Trophoblast cell (in vitro differentiated cells and primary cell): ENCODE measurements around the gene SMPD3.

Experiments
- DNase-seq, 2 donors: peaks; one replicate each; pipeline ENCODE4 v3.0.0-alpha.2; 2016
- H2AFZ ChIP-seq: 2 replicates; pipeline ENCODE4 v1.6.1; 2013; ENCODE audit warnings: low read length, moderate library complexity, mild to moderate bottlenecking; ENCODE audit not compliant: insufficient read depth, poor library complexity
- H2AK5ac ChIP-seq: 2 replicates; pipeline ENCODE4 v1.6.1; 2013; ENCODE audit warnings: mild to moderate bottlenecking, low read length
- H2BK120ac ChIP-seq: 2 replicates; pipeline ENCODE4 v1.6.1; 2013; ENCODE audit warnings: low read length, mild to moderate bottlenecking, moderate library complexity; ENCODE audit not compliant: insufficient read depth, poor library complexity
- H2BK12ac ChIP-seq: 2 replicates; pipeline ENCODE4 v1.6.1; 2013; ENCODE audit warnings: mild to moderate bottlenecking, low read length, moderate library complexity
- H2BK5ac ChIP-seq: 2 replicates; pipeline ENCODE4 v1.6.1; 2013; ENCODE audit warnings: low read length, low read depth, moderate library complexity, mild to moderate bottlenecking; ENCODE audit not compliant: poor library complexity
- H3K14ac ChIP-seq: 2 replicates; pipeline ENCODE4 v1.6.1; 2013; ENCODE audit warnings: mild to moderate bottlenecking, low read length
- H3K18ac ChIP-seq: 2 replicates; pipeline ENCODE4 v1.6.1; 2013; ENCODE audit warnings: mild to moderate bottlenecking, low read length
- H3K23ac ChIP-seq: 2 replicates; pipeline ENCODE4 v1.6.1; 2013; ENCODE audit warnings: low read length
- H3K27ac ChIP-seq: 2 replicates; pipeline ENCODE4 v1.5.1; 2013; ENCODE audit warnings: low read depth, mild to moderate bottlenecking, inconsistent platforms, low read length, moderate library complexity
- H3K27me3 ChIP-seq: 2 replicates; pipeline ENCODE4 v1.6.1; 2013; ENCODE audit warnings: inconsistent platforms, mild to moderate bottlenecking, low read length, moderate library complexity; ENCODE audit not compliant: insufficient read depth
- H3K36me3 ChIP-seq, 2 experiments: 1 replicate in 1 of 2; 2 replicates in 1 of 2; pipeline ENCODE4 v1.6.1; 2013; ENCODE audit warnings: low read length in 2 of 2, mild to moderate bottlenecking in 2 of 2, moderate library complexity in 1 of 2; ENCODE audit not compliant: insufficient read depth in 2 of 2, control insufficient read depth in 1 of 2
- H3K4ac ChIP-seq: 2 replicates; pipeline ENCODE4 v1.6.1; 2013; ENCODE audit warnings: low read depth, mild to moderate bottlenecking, low read length, moderate library complexity
- H3K4me1 ChIP-seq, 2 experiments: 1 replicate in 1 of 2; 2 replicates in 1 of 2; pipeline ENCODE4 v1.6.1; 2013; ENCODE audit warnings: low read length in 2 of 2, mild to moderate bottlenecking in 2 of 2, moderate library complexity in 1 of 2; ENCODE audit not compliant: insufficient read depth in 2 of 2, control insufficient read depth in 1 of 2
- H3K4me2 ChIP-seq: 2 replicates; pipeline ENCODE4 v1.6.1; 2013; ENCODE audit warnings: inconsistent platforms, mild to moderate bottlenecking, low read length, moderate library complexity
- H3K4me3 ChIP-seq: 2 replicates; pipeline ENCODE4 v1.5.1; 2013; ENCODE audit warnings: mild to moderate bottlenecking, low read depth, low read length, inconsistent platforms
- H3K79me1 ChIP-seq: one replicate; pipeline ENCODE4 v1.6.1; 2013; ENCODE audit warnings: low read length
- H3K79me2 ChIP-seq: 2 replicates; pipeline ENCODE4 v1.6.1; 2013; ENCODE audit warnings: low read length, mild to moderate bottlenecking; ENCODE audit not compliant: control insufficient read depth, insufficient read depth, poor library complexity
- H3K9ac ChIP-seq: 2 replicates; pipeline ENCODE4 v1.6.1; 2013; ENCODE audit warnings: mild to moderate bottlenecking, low read length
- H3K9me3 ChIP-seq: 2 replicates; pipeline ENCODE4 v1.6.1; 2013; ENCODE audit warnings: low read depth, mild to moderate bottlenecking, control low read depth, inconsistent platforms, low read length; ENCODE audit not compliant: insufficient read depth
- H4K12ac ChIP-seq: 2 replicates; pipeline ENCODE4 v1.6.1; 2013; ENCODE audit warnings: low read depth, mild to moderate bottlenecking, low read length, moderate library complexity
- H4K8ac ChIP-seq: 2 replicates; pipeline ENCODE4 v1.6.1; 2013; ENCODE audit warnings: low read depth, mild to moderate bottlenecking, low read length, moderate library complexity
- H4K91ac ChIP-seq: one replicate; pipeline ENCODE4 v1.6.1; 2013; ENCODE audit warnings: low read depth, mild to moderate bottlenecking, low read length, moderate library complexity
- WGBS: extraction: QIAGEN DNeasy Blood & Tissue Kit; methylation state at CpG from one replicate; pipeline ENCODE4 v1.1.7; 2013; ENCODE audit warnings: missing lambda C conversion rate; ENCODE audit not compliant: insufficient read length, insufficient coverage; ENCODE audit errors: extremely low coverage; 5-methylcytosine and 5-hydroxymethylcytosine counted together

Gene SMPD3

GRCh38 chr16:68346892-68347480 is 101.3 kb downstream of the SMPD3 start:
- no peak overlapping the region for H4K91ac ChIP-seq
- H2BK5ac ChIP-seq: no peak overlapping the region
- DNase-seq: no peak
- H2AFZ ChIP-seq: no peak overlapping the region
- no peak overlapping the region for H3K4ac ChIP-seq
- H3K4me2 ChIP-seq: no peak overlapping the region
- H3K4me3 ChIP-seq: peak overlapping the region; percentile 20
- H3K27me3 ChIP-seq: no peaks in the 10 kb centered on the region
- H3K23ac ChIP-seq: peak overlapping the region; percentile 49
- H2BK120ac ChIP-seq: no peak overlapping the region
- no peak overlapping the region for H3K9ac ChIP-seq
- H3K4me1 ChIP-seq: peaks cover 17 to 39% of the 10 kb centered on the region in 2 experiments
- no peak overlapping the region for H3K18ac ChIP-seq
- no peak overlapping the region for H2AK5ac ChIP-seq
- H3K14ac ChIP-seq: no peak overlapping the region
- H4K12ac ChIP-seq: no peak overlapping the region
- no peak overlapping the region for H2BK12ac ChIP-seq
- WGBS: no CpG with 5 or more reads among the region's 12 CpGs
- H3K27ac ChIP-seq: no peak overlapping the region
- peaks cover 6% of the 10 kb centered on the region for H3K9me3 ChIP-seq
- peaks cover 2% of the 10 kb centered on the region for H3K79me2 ChIP-seq
- H4K8ac ChIP-seq: no peak overlapping the region
- H3K79me1 ChIP-seq: peaks cover 5% of the 10 kb centered on the region
- H3K36me3 ChIP-seq: peaks cover 37 to 39% of the 10 kb centered on the region in 2 experiments

- Histone ChIP-seq H3K4ac (no peak overlapping the region), H3K27me3 (no peaks in the 10 kb centered on the region), H2AFZ (no peak overlapping the region), H2BK5ac (no peak overlapping the region), H4K91ac (no peak overlapping the region), H2BK120ac (no peak overlapping the region), H3K36me3 (peaks cover 34 to 38% of the 10 kb centered on the region in 2 experiments), H3K23ac (no peak overlapping the region), H3K9ac (no peak overlapping the region), H4K8ac (no peak overlapping the region), H3K4me3 (no peak overlapping the region), H4K12ac (no peak overlapping the region), H3K18ac (no peak overlapping the region), H3K4me2 (no peak overlapping the region), H3K79me2 (peaks cover 2% of the 10 kb centered on the region), H2BK12ac (no peak overlapping the region), H3K79me1 (peaks cover 5% of the 10 kb centered on the region), H3K27ac (no peak overlapping the region), H3K14ac (no peak overlapping the region), H2AK5ac (no peak overlapping the region), H3K4me1 (peaks cover 11 to 32% of the 10 kb centered on the region in 2 experiments), H3K9me3 (peaks cover 6% of the 10 kb centered on the region)
- DNase-seq: no peak
- no CpG with 5 or more reads among the region's 16 CpGs for WGBS
Measured at GRCh38 chr16:68345958-68346635, 102.2 kb downstream of the SMPD3 start.

- no CpG with 5 or more reads among the region's 11 CpGs for WGBS
- no peak overlapping the region for H2AK5ac ChIP-seq
- H3K9me3 ChIP-seq: peaks cover 6% of the 10 kb centered on the region
- no peak overlapping the region for H3K18ac ChIP-seq
- H3K4me2 ChIP-seq: no peak overlapping the region
- no peak for DNase-seq
- peaks cover 33 to 40% of the 10 kb centered on the region in 2 experiments for H3K36me3 ChIP-seq
- no peak overlapping the region for H2AFZ ChIP-seq
- H2BK120ac ChIP-seq: no peak overlapping the region
- H3K79me1 ChIP-seq: peaks cover 3% of the 10 kb centered on the region
- H3K9ac ChIP-seq: no peak overlapping the region
- no peaks in the 10 kb centered on the region for H3K27me3 ChIP-seq
- H2BK5ac ChIP-seq: no peak overlapping the region
- H4K91ac ChIP-seq: no peak overlapping the region
- no peak overlapping the region for H3K14ac ChIP-seq
- H4K8ac ChIP-seq: no peak overlapping the region
- H4K12ac ChIP-seq: no peak overlapping the region
- H2BK12ac ChIP-seq: peak overlapping the region; percentile 32
- H3K27ac ChIP-seq: no peak overlapping the region
- H3K4ac ChIP-seq: no peak overlapping the region
- no peak overlapping the region for H3K23ac ChIP-seq
- H3K4me3 ChIP-seq: no peak overlapping the region
- peaks cover 2% of the 10 kb centered on the region for H3K79me2 ChIP-seq
- peaks cover 11 to 28% of the 10 kb centered on the region in 2 experiments for H3K4me1 ChIP-seq
Measured at GRCh38 chr16:68345351-68345810, 102.9 kb downstream of the SMPD3 start.

- H3K27ac ChIP-seq: no peak overlapping the region
- H3K23ac ChIP-seq: no peak overlapping the region
- no CpG with 5 or more reads among the region's 11 CpGs for WGBS
- H3K9me3 ChIP-seq: peaks cover 6% of the 10 kb centered on the region
- H3K9ac ChIP-seq: no peak overlapping the region
- H3K4ac ChIP-seq: no peak overlapping the region
- H3K4me2 ChIP-seq: no peak overlapping the region
- no peak overlapping the region for H3K14ac ChIP-seq
- no peak overlapping the region for H2BK5ac ChIP-seq
- H2BK120ac ChIP-seq: no peak overlapping the region
- H3K79me2 ChIP-seq: peaks cover 2% of the 10 kb centered on the region
- peaks cover 3% of the 10 kb centered on the region for H3K79me1 ChIP-seq
- H2BK12ac ChIP-seq: no peak overlapping the region
- H3K36me3 ChIP-seq: peaks cover 41 to 51% of the 10 kb centered on the region in 2 experiments
- DNase-seq: no peak
- H4K8ac ChIP-seq: no peak overlapping the region
- no peak overlapping the region for H3K18ac ChIP-seq
- H3K27me3 ChIP-seq: no peaks in the 10 kb centered on the region
- no peak overlapping the region for H4K91ac ChIP-seq
- no peak overlapping the region for H2AFZ ChIP-seq
- no peak overlapping the region for H4K12ac ChIP-seq
- H3K4me3 ChIP-seq: no peak overlapping the region
- H3K4me1 ChIP-seq: peaks cover 11 to 25% of the 10 kb centered on the region in 2 experiments
- H2AK5ac ChIP-seq: no peak overlapping the region
Measured at GRCh38 chr16:68344252-68344651, 104.1 kb downstream of the SMPD3 start.
